GM19324 (cell line): Measurements from ENCODE around the gene RFPL1.
A peak's percentile ranks its signal among the peaks of the same experiment; 100 is the strongest.
"Not testable (repeated sequence)": the region's sequence is repeated elsewhere in the genome, so short reads cannot be mapped to it uniquely, and the experiment has no call there.

Experiments used
- ATAC-seq: cut with Tn5 transposase; IDR thresholded peaks from one replicate; pipeline ENCODE4 v1.9.1; 2021; ENCODE audit warnings: mild to moderate bottlenecking, moderate library complexity; ENCODE audit not compliant: unreplicated experiment, low FRiP score

RFPL1 gene

DNA sequence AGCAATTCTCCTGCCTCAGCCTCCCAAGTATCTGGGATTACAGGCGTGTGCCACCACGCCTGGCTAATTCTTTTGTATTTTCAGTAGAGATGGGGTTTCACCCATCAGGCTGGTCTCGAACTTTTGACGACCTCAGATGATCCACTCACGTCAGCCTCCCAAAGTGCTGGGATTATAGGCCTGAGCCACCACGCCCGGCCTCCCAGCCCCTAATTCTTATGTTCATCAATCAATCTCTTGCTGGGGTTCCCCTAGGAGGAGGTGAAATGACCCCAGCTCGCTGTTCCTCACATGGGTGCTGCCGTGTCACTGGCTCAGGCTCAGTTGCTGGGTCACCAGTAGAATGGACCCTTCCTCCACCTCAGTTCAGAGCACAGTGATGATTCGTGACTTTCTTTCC is at the start of gene RFPL1:
Gene RFPL1, plus strand, starts transcription at position 301 of the 400 bp plus-strand sequence.
- ATAC-seq: not testable (repeated sequence)

DNA sequence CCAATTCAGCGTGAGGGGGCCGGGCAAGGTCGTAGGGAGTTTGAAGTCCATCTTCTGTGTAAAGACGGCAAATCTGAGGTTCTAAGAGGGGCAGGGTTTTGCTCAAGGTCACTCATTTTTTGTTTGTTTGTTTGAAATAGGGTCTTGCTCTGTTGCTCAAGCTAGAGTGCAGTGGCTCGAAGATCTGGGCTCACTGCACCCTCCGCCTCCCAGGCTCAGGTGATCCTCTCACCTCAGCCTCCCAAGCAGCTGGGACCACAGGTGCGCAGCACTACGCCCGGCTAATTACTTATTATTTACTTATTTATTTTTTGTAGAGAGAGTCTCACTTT is 49.7 kb upstream of the RFPL1 start:
- peak; percentile 6 for ATAC-seq

DNA sequence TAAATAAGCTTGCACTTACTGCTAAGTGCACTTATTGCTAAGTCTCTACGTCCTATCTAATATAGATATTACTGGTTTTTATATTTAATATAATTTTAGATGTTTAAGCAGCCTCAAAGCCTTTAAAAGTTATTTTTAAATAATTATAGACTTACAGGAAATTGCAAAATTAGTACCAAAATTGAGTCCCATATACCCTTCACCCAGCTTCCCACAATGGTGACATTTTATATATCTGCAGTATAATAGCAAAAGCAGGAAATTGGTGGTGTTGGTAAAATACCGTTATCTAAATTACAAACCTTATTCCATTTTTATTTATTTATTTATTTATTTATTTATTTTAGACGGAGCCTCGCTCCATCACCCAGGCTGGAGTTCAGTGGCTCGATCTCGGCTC is 48.1 kb upstream of the RFPL1 start:
- no peak for ATAC-seq

DNA sequence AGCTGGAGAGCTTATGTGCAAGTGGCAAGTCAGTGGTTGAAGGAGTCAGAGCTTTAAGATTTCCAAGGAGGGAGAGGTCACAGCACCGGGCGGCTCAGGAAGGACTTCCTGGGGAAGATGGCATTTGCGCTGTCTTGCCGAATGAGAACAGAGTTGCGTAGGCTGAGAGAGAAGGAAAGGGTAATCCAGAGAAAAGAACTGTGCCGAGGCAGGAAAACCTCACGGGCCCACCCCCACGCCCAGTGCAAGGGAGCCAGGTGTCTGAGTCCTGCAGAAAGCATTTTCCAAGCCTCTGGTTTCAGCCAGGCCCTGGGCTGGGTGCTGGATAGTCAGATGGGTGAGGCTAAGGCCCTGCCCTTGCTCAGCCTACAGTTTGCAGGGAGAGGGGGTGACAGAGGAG is 46.8 kb upstream of the RFPL1 start:
- ATAC-seq: no peak

DNA sequence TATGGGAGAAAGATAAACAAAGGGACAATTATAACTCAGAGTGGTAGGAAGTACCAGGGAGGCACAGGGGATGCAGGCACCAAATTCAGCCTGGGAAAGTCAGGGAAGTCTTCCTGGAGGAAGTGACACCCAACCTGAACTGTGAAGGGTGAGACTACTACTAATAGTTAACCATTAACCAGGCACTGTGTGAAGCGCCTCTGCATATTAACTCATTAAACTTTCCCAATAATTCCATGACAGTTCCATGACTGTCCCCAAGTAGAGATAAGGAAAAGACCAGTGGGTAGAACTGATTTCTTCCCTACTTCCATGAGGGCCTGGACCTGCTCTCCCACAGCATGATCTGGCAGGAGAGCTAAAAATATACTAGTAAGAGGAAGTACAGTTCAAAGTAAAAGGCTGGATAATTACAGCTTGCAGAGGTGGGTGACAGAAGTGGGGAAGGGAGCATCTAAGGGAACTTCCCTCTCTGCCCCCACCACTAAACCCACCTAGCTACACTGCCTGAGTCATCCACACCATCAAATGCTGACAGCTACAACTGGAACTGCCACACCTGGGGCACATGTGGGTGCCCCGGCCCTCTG is 45.3 kb upstream of the RFPL1 start:
- no peak for ATAC-seq

DNA sequence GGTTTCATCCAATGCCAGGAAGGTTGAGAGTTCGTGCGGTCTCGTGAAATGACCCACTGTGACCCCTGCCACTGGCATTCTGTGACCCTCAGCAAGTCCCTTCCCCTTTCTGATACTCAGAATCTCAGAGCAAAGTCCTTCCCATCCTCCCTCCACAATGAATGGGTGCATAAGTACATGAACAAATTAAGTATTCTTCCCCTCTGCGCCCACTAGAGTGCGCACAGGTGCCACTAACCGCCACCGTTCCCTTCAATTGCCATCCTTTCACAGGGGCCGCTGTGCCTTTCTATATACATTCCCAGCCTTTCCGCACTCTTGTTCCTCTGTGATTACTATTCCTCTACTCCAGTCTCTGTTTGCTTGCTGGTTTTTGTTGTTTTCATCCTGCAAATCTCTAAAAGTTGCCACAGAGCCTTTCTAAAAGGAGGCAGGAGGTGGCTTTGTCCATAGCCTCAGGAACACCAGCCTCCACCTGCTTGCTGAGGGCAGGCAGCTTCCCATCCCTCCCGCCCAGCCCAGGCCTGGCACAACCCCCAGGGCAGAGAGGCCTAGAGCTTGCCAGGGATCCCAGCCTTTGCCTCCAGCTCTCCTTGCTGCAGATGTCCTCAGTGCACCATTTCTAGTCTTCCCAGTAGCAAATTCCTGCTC is 43.3 kb upstream of the RFPL1 start:
- no peak for ATAC-seq

DNA sequence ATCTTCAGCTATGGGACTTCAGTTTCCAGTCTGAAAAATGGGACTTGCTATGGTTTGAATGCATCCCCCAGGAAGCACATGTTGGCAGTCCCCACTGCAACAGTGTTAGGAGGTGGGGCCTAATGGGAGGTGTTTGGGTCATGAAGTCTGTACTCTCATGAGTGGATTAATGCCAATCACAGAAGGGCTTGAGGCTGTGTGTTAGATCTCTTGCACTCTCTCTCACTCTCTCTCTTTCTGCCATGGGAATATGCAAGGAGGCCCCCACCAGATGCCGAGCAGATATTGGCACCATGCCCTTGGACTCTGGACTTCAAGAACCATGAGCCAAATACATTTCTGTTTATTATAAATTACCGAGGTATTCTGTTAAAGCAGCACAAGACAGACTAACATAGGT is 42.3 kb upstream of the RFPL1 start:
- no peak for ATAC-seq

DNA sequence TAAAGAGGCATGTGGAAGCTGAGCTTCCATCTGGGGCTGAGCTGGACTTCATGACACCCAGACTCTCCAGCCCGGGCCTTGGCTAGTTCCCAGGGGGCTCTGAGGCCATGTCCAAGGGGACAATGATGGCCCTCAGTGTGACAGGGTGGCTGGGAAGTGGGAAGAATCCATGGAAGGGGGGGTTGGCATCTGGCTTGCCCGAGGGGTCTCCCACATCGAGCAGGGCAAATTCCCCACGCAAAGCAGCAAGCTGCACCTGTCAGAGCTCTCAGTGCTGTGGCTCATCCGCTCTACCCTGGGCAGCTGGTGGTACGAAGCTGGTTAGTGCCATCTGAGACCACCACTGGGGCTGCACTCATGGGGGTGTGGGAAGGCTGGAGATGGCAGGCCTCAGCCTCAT is 40.6 kb upstream of the RFPL1 start:
- no peak for ATAC-seq

DNA sequence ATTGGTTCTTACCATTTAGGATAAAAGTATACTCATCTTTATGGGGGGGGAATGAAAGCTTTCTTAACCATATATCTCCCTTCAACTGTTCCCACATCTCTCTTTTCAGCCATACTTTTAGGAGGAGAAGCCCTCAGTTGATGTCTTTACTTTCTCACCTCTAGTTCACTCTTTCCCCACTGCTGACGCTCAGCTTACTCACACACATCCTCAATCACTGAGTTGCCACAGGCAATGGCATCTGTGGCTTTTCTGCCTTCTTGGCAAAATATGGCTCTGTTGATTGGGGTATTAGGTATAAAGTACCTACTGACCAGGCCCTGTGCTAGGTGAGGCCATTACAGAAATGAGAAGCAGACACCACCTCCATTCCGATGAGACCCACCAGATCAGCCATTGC is 37.8 kb upstream of the RFPL1 start:
- ATAC-seq: no peak

DNA sequence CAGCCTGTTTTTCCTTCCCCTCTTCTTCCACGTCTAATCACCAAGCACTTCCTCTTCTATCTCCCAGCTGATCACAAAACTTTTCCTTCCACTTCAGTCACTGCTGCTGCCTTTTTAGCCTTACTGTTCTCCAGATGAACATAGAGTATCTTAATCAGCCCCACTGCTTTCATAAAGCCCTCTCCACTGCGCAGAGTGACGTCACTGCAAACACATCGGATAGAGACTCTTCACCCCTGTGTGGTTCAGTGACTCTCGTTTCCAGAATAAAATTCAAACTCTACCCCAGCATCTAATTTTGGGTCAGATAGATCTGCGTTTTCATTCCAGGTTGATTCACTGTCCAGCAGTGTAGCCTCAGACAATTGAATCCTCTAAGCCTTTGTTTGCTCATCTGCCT is 36.8 kb upstream of the RFPL1 start:
- ATAC-seq: not testable (repeated sequence)

DNA sequence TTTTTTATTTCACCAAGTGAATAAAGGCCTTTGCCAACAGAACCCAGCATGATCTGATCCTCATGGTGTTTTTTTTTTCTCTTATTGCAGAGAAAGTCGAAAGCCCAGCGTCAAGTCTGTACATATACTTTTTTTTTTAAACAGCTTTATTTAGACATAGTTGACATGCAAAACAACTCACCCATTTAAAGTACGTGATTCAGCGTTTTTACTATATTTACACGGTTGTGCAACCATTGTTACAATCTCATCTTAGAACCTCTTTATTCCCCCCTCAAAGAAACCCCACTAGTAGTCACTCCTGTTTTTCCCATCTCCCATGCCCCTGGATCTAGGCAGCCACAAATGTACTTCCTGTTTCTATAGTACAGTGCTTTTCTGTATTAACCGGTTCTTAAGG is 29.4 kb upstream of the RFPL1 start:
- ATAC-seq: no peak

DNA sequence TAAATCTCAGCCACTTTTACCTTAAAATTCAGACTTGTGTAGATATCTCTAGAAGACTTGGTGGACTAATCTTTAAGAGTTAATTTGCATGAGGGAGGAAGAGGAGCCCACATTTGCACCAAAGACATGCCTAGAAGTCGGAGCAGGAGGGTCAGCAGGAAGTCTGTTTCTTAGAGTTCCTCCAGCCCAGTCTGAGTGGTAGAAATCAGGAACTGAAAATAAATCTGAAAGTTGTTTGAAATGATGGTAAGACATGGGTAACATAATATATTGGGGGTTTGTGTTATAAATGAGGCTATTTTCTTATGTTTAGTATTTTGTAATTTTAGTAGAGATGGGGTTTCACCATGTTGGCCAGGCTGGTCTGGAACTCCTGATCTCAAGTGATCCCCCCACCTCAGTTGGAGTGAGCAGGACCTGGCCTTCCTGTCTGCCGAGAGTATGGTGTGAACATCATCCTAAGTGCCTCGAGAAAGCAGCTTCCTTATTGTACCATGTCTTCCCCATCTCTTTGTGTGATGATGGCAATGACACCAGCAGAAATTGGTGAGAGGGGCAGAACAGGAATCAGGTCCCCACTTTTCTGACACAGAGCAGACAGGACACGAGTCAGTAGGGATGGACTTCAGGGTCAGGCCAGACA is 26.7 kb upstream of the RFPL1 start:
- ATAC-seq: not testable (repeated sequence)

DNA sequence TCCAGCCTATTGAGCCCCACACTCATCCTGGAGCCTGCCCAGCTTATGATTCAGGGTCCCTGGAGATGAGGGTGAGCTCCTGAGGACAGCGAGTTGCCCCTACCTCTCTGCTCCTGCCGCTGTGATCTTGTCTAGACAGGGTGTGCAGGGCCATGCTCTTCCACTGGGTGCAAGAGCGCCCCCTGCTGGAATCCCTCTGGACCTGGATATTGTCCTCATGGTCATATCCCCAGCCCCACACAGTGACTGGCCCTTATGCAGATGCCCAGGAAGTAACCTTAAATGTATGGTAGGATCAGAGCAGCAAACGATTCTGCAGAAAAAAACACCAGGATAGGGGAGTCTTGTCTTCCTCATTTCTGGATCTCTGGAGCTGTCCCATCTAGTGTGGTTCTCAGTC is 25.6 kb upstream of the RFPL1 start:
- not testable (repeated sequence) for ATAC-seq

DNA sequence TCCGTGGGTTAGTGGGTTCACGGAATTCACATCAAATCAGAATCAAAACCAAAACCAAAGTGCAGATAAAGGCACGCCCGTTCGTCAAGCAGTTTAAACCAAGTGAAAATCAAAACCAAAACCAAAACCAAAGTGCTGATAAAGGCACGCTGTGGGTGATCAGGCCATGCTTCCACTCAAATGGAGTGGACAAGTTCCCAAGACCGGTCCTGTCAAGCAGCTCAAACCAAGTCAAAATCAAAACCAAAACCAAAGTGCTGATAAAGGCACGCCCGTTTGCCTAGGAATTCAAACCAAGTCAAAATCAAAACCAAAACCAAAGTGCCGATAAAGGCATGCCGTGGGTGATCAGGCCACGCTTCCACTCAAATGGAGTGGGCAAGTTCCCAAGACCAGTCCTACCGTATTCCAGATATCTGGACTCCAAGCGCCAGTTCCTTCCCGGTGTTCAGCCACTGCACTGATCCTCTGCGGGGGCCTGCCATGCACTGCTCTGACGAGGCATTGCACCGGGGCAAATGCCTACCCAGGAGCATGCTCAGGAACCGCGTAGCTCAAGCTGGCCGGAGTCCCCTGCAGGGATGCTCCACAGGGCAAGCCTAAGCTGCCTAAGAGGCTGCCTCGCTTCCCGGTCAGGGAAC is 23.3 kb upstream of the RFPL1 start:
- ATAC-seq: not testable (repeated sequence)

DNA sequence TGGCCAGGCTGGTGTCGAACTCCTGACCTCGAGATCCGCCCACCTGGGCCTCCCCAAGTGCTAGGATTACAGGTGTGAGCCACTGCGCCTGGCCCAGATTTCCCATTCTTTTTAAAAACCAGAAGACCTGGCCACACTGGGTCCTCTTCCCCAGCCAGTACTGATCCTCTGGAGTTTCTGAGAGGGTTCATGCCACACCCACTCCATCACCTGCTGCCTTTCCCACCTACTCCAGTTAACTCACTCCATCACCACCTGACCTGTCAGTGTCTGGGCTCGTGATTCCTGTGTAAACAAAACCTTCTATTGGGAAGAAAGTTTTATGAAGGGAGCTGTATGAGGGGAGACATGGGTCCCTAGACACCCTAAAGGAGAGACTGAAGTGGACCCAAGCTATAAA is 19.7 kb upstream of the RFPL1 start:
- not testable (repeated sequence) for ATAC-seq

DNA sequence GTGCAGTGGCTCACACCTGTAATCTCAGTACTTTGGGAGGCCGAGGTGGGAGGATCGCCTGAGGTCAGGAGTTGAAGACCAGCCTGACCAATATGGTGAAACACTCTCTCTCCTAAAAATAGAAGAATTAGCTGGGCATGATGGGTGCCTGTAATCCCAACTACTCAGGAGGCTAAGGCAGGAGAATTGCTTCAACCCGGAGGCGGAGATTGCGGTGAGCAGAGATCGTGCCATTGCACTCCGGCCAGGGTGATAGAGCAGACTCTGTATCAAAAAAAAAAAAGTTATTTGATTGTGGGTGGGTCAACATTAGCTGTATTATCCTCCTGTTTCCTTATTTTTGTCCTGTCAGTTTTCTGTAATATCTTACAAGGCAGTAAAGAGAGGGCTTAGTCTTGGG is 11.9 kb upstream of the RFPL1 start:
- no peak for ATAC-seq

DNA sequence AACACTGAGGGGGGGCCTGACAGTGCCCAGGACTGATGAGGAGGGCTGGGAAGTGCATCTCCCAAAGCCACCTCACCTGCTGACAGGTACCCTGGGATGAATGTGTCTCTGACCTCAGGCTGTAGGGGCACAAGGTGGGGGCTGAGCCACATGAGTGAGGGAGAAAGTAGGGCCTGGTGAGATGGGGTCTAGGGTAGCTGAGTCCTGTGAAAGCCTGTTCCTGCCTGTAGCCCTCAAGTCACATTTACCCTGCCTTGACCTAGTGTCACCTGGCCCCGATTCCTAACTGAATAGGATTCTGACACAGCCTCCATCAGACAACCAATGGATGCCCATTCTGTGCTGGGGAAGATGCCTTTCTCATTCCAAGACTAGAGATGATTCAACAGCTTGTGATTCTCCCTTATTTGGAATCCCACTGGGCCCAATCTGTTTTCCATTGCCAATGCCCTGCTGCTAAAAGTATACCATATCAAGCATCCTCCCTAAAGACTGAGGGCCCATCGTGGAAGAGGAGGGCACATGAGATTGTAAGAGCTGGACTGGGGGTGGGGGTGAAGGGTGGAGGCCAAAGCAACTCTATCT is 11.1 kb upstream of the RFPL1 start:
- no peak for ATAC-seq

DNA sequence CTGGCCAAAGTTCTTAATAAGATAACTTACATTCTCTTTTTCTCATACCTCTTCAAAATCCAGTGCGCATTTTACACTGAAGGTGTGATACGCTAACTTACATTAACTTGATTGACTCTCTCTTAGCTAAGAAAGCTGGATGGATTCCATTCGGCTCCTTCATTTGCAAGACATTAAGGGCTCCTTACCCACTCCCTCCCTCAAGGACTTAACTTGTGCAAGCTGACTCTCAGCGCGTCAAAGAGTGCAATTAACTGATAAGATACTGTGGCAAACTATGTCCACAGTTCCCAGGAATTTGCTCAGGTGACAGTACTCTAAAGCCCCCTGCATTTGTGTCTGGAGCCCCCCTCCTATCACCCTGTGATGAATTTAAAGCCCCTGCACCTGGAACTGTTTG is 6.4 kb upstream of the RFPL1 start:
- no peak for ATAC-seq

DNA sequence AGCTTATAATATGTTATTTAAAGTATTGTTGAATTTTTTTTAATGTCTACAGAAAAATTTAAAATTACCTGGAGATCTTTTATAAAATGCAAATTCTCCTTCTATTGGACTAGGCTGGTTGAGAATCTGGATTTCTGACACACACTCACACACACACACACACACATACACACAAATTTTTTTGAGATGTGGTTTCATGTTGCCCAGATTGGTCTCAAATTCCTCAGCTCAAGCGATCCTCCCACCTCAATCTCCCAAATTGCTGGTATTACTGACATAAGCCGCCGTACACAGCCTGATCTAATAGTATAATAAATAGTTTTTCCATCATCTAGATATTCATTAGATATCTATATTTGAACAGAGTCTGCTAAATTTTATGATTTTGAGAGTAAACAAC is 4.5 kb upstream of the RFPL1 start:
- no peak for ATAC-seq

DNA sequence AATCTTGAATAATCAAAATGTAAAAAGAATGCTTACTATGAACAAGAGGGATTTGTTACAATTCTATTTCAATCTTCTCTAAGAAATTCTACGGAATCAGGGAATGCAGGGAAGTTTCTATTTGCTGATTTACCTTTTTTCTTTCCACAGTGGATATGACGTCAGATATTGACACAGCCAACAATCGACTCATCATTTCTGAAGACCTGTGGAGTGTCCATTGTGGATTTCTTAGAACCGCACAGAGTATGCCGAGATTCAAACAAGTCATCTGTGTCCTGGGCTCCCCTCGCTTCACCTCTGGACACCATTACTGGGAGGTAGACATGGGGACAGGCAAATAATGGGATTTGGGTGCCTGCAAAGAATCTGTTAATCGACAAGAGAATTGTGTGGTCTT is 4.1 kb upstream of the RFPL1 start:
- ATAC-seq: no peak
